ENCODE data around the gene GPR84.
"Not testable (repeated sequence)": the region's sequence is repeated elsewhere in the genome, so short reads cannot be mapped to it uniquely, and the experiment has no call there.

GPR84 gene

DNA sequence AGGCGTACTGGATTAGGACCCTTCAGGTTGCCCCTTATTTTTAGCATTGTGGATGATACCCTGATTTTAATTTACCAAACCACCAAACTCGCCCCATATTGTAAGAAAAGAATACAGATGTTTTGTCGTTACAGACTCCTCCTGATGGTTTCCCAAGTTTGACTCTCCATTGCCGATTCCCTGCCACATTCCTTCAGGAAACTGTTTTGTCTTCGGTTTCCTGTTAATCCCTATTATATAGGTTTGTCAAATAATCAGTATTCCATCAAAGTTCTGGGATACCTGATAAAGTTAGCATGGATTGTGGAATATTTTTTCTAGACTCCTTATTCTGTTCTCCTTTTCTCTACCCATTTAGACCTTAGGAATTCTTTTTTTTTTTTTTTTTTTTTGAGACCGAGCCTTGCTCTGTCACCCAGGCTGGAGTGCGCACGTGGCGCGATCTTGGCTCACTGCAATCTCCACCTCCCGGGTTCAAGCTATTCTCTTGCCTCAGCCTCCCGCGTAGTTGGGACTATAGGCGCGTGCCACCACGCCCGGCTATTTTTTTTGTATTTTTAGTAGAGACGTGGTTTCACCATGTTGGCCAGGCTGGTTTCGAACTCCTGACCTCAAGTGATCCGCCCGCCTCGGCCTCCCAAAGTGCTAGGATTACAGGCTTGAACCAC is 38.7 kb downstream of the GPR84 start:
- H3K36me3 ChIP-seq (ENCODE audit: control insufficient read depth, insufficient read depth, low read length); H3K9me3 ChIP-seq (ENCODE audit: control insufficient read depth, insufficient read depth, low read length); H3K27me3 ChIP-seq (ENCODE audit: control insufficient read depth, insufficient read depth, low read length): not testable (repeated sequence)
- H3K4me3 ChIP-seq (ENCODE audit: low read depth, low read length): peak overlapping the region; percentile 99
- H3K4me1 ChIP-seq (ENCODE audit: control insufficient read depth, insufficient read depth, low read length): peaks cover 12% of the 10 kb centered on the region
- peak overlapping the region; percentile 95 for H3K9ac ChIP-seq (ENCODE audit: low read depth, low read length)

DNA sequence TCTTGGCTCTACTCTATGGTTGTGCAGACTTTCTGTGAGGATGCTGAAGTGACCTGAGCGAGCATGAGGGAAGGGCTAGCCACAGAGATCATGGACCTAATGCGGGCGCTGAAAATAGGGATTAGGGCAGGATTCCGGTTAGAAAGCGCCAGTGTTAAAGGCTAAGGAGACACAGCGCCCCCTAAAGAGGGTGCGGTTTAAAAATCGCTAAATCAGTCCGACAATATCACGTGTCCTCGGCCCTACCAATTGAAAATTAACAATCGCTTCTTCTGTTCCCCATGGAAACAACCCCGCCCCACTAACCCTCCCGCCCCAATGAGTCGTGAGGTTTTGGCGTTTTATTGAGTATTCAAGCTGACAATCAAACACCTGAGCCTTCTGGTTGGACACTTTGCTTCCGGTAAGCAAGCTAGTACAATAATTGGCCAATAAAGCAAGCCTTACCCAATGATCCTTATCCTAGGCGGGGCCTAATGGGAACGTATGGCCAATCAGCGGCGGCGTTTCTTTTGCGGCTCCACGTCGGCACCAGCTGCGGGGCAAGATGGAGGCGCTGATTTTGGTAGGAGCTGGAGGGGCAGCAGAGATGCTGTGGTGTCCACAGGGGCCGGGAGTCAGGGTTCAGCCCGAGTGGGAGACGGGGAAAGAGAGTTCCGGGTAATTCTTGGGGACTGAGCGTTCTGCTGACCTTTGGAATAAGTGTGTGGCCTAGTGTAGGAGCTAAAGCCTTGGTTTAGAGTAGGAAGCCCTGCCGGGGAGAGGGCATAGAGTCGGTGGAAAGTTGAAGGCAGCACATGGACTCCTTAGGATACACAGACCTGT is 39.5 kb downstream of the GPR84 start, which contains the start of gene COPZ1:
Gene COPZ1 (plus strand): TSS at position 515 of the 825 bp plus-strand sequence. CDS start 33 bp downstream, at position 548.
- H3K9ac ChIP-seq (ENCODE audit: low read depth, low read length): peak within 1 kb of the TSS; percentile 95
- H3K4me1 ChIP-seq (ENCODE audit: control insufficient read depth, insufficient read depth, low read length): peaks cover 12% of the 10 kb centered on the region
- no peaks in the 10 kb centered on the region for H3K9me3 ChIP-seq (ENCODE audit: control insufficient read depth, insufficient read depth, low read length)
- H3K36me3 ChIP-seq (ENCODE audit: control insufficient read depth, insufficient read depth, low read length): no peaks in the 10 kb centered on the region
- H3K27me3 ChIP-seq (ENCODE audit: control insufficient read depth, insufficient read depth, low read length): no peaks in the 10 kb centered on the region
- peak within 1 kb of the TSS; percentile 99 for H3K4me3 ChIP-seq (ENCODE audit: low read depth, low read length)

DNA sequence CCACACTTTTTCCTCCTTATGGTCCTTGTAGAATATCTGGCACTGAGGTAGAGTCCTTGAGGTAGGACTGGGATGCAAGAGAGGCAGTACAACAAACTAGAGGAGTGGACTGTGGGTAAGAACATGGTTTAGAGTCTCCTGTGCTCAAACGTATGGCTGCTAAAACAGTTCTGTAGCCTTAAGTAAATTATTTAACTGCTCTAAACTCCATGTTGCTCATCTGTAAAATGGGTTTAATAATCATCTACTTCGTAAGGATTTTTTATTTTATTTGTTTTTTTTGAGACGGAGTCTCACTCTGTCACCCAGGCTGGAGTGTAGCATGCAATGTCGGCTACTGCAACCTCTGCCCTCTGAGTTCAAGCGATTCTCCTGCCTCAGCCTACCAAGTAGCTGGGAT is 42.9 kb downstream of the GPR84 start:
- Histone ChIP-seq H3K9me3 (ENCODE audit: control insufficient read depth, insufficient read depth, low read length) (no peaks in the 10 kb centered on the region), H3K27me3 (ENCODE audit: control insufficient read depth, insufficient read depth, low read length) (no peaks in the 10 kb centered on the region), H3K4me3 (ENCODE audit: low read depth, low read length) (no peak overlapping the region), H3K36me3 (ENCODE audit: control insufficient read depth, insufficient read depth, low read length) (no peaks in the 10 kb centered on the region), H3K4me1 (ENCODE audit: control insufficient read depth, insufficient read depth, low read length) (peaks cover 4% of the 10 kb centered on the region), H3K9ac (ENCODE audit: low read depth, low read length) (no peak overlapping the region)

Measured in iPS-15b (cell line).